ENCODE measurements around the gene FBXL2. TPM values are rescaled to one million over a fixed set of nuclear protein-coding genes. Genes with fewer than 3 reads are reported as not detected.

The FBXL2 gene
- total RNA-seq, 2 experiments from 2014 or later: not detected

GRCh38 chr3:33260104-33260503, 17.1 kb upstream of the FBXL2 start:
- Mint-ChIP-seq H3K9me3 (no peaks in the 10 kb centered on the region), H3K27me3 (peaks cover 8% of the 10 kb centered on the region), H3K4me1 (ENCODE audit: low read depth) (no peaks in the 10 kb centered on the region), H3K27ac (no peak overlapping the region), H3K36me3 (no peaks in the 10 kb centered on the region), H3K4me3 (no peak overlapping the region)
- POLR2A ChIA-PET: no interaction called here
- DNase-seq: no peak
- CTCF ChIA-PET: no interaction called here
- intact Hi-C loops (cut with micrococcal nuclease): no loop called here

GRCh38 chr3:33269385-33269784, 7.9 kb upstream of the FBXL2 start:
- ChIA-PET POLR2A (no interaction called here), CTCF (no interaction called here)
- no peaks in the 10 kb centered on the region for H3K4me1 Mint-ChIP-seq (ENCODE audit: low read depth)
- H3K27me3 Mint-ChIP-seq: peaks cover 20% of the 10 kb centered on the region
- no peak overlapping the region for H3K27ac Mint-ChIP-seq
- H3K9me3 Mint-ChIP-seq: no peaks in the 10 kb centered on the region
- H3K4me3 Mint-ChIP-seq: no peak overlapping the region
- intact Hi-C loops (cut with micrococcal nuclease): no loop called here
- peaks cover 3% of the 10 kb centered on the region for H3K36me3 Mint-ChIP-seq
- no peak for DNase-seq

- H3K4me3 Mint-ChIP-seq: no peak overlapping the region
- H3K27ac Mint-ChIP-seq: no peak overlapping the region
- peaks cover under 1% of the 10 kb centered on the region for H3K36me3 Mint-ChIP-seq
- ChIA-PET CTCF (no interaction called here), POLR2A (no interaction called here)
- H3K9me3 Mint-ChIP-seq: no peaks in the 10 kb centered on the region
- peaks cover 18% of the 10 kb centered on the region for H3K27me3 Mint-ChIP-seq
- DNase-seq: no peak
- intact Hi-C loops (cut with micrococcal nuclease): no loop called here
- H3K4me1 Mint-ChIP-seq (ENCODE audit: low read depth): no peaks in the 10 kb centered on the region
These were observed 5.9 kb upstream of the FBXL2 start for GRCh38 chr3:33271324-33271723.

GRCh38 chr3:33273628-33274027, 3.6 kb upstream of the FBXL2 start:
- no peaks in the 10 kb centered on the region for H3K36me3 Mint-ChIP-seq
- peaks cover 24% of the 10 kb centered on the region for H3K27me3 Mint-ChIP-seq
- intact Hi-C loops (cut with micrococcal nuclease): no loop called here
- no peaks in the 10 kb centered on the region for H3K9me3 Mint-ChIP-seq
- no peak overlapping the region for H3K4me3 Mint-ChIP-seq
- H3K27ac Mint-ChIP-seq: no peak overlapping the region
- ChIA-PET CTCF (interaction anchor here (1.4 kb wide), 1 partner anchor 99 kb away, joined by 4 read pairs; no protein-coding TSS in a partner anchor), POLR2A (no interaction called here)
- peaks cover 7% of the 10 kb centered on the region for H3K4me1 Mint-ChIP-seq (ENCODE audit: low read depth)
- no peak for DNase-seq

- no peak overlapping the region for H3K27ac Mint-ChIP-seq
These were observed 921 bp downstream of the FBXL2 start for GRCh38 chr3:33278163-33278562.

GRCh38 chr3:33287672-33288282, 10.5 kb downstream of the FBXL2 start:
- Mint-ChIP-seq H3K4me3 (no peak overlapping the region), H3K9me3 (peaks cover 5% of the 10 kb centered on the region), H3K4me1 (ENCODE audit: low read depth) (no peaks in the 10 kb centered on the region), H3K36me3 (peaks cover 3% of the 10 kb centered on the region), H3K27ac (no peak overlapping the region), H3K27me3 (peaks cover 33% of the 10 kb centered on the region)
- intact Hi-C loops (cut with micrococcal nuclease): no loop called here
- ChIA-PET CTCF (no interaction called here), POLR2A (interaction anchor here (0.6 kb wide), 1 partner anchor 1072 kb away, joined by 3 read pairs; no protein-coding TSS in a partner anchor)
- no peak for DNase-seq

More at GRCh38 chr3:33278163-33278562, 921 bp downstream of the FBXL2 start:
- ChIA-PET POLR2A (no interaction called here), CTCF (interaction anchor here (0.7 kb wide), 1 partner anchor 94 kb away, joined by 3 read pairs; no protein-coding TSS in a partner anchor)
- Mint-ChIP-seq H3K4me1 (ENCODE audit: low read depth) (peaks cover 7% of the 10 kb centered on the region), H3K9me3 (no peaks in the 10 kb centered on the region), H3K4me3 (no peak overlapping the region), H3K27me3 (peaks cover 26% of the 10 kb centered on the region), H3K36me3 (no peaks in the 10 kb centered on the region)
- no peak for DNase-seq
- intact Hi-C loops (cut with micrococcal nuclease): no loop called here

GRCh38 chr3:33299395-33300081, 22.3 kb downstream of the FBXL2 start:
- H3K36me3 Mint-ChIP-seq: no peaks in the 10 kb centered on the region
- no peaks in the 10 kb centered on the region for H3K27me3 Mint-ChIP-seq
- intact Hi-C loops (cut with micrococcal nuclease): no loop called here
- ChIA-PET POLR2A (no interaction called here), CTCF (no interaction called here)
- H3K9me3 Mint-ChIP-seq: no peaks in the 10 kb centered on the region
- H3K27ac Mint-ChIP-seq: no peak overlapping the region
- no peak overlapping the region for H3K4me3 Mint-ChIP-seq
- no peaks in the 10 kb centered on the region for H3K4me1 Mint-ChIP-seq (ENCODE audit: low read depth)
- DNase-seq: no peak

- DNase-seq: no peak
- Mint-ChIP-seq H3K9me3 (peaks cover 10% of the 10 kb centered on the region), H3K4me3 (no peak overlapping the region), H3K27me3 (peaks cover 7% of the 10 kb centered on the region), H3K36me3 (peaks cover 4% of the 10 kb centered on the region), H3K4me1 (ENCODE audit: low read depth) (no peaks in the 10 kb centered on the region), H3K27ac (no peak overlapping the region)
- intact Hi-C loops (cut with micrococcal nuclease): no loop called here
- ChIA-PET CTCF (no interaction called here), POLR2A (no interaction called here)
These were observed 35.1 kb downstream of the FBXL2 start for GRCh38 chr3:33312361-33312760.

GRCh38 chr3:33313331-33313730, 36.1 kb downstream of the FBXL2 start:
- intact Hi-C loops (cut with micrococcal nuclease): no loop called here
- Mint-ChIP-seq H3K4me3 (no peak overlapping the region), H3K4me1 (ENCODE audit: low read depth) (no peaks in the 10 kb centered on the region), H3K27me3 (peaks cover 12% of the 10 kb centered on the region), H3K27ac (no peak overlapping the region), H3K36me3 (peaks cover 4% of the 10 kb centered on the region), H3K9me3 (peaks cover 10% of the 10 kb centered on the region)
- DNase-seq: no peak
- ChIA-PET CTCF (no interaction called here), POLR2A (no interaction called here)

- no peaks in the 10 kb centered on the region for H3K4me1 Mint-ChIP-seq (ENCODE audit: low read depth)
- POLR2A ChIA-PET: no interaction called here
- H3K27me3 Mint-ChIP-seq: peaks cover 14% of the 10 kb centered on the region
- intact Hi-C loops (cut with micrococcal nuclease): no loop called here
- H3K36me3 Mint-ChIP-seq: peaks cover 4% of the 10 kb centered on the region
- H3K4me3 Mint-ChIP-seq: no peak overlapping the region
- H3K9me3 Mint-ChIP-seq: peaks cover 10% of the 10 kb centered on the region
- CTCF ChIA-PET: no interaction called here
- no peak for DNase-seq
- H3K27ac Mint-ChIP-seq: no peak overlapping the region
These were observed 37.8 kb downstream of the FBXL2 start for GRCh38 chr3:33314993-33315392.

- ChIA-PET CTCF (no interaction called here), POLR2A (no interaction called here)
- intact Hi-C loops (cut with micrococcal nuclease): no loop called here
- H3K4me3 Mint-ChIP-seq: no peak overlapping the region
- peaks cover 14% of the 10 kb centered on the region for H3K27me3 Mint-ChIP-seq
- no peak overlapping the region for H3K27ac Mint-ChIP-seq
- H3K9me3 Mint-ChIP-seq: peaks cover 9% of the 10 kb centered on the region
- H3K4me1 Mint-ChIP-seq (ENCODE audit: low read depth): no peaks in the 10 kb centered on the region
- H3K36me3 Mint-ChIP-seq: peaks cover 4% of the 10 kb centered on the region
- DNase-seq: no peak
These were observed 38.6 kb downstream of the FBXL2 start for GRCh38 chr3:33315826-33316225.

- Mint-ChIP-seq H3K9me3 (no peaks in the 10 kb centered on the region), H3K27me3 (peaks cover 19% of the 10 kb centered on the region), H3K4me3 (no peak overlapping the region), H3K4me1 (ENCODE audit: low read depth) (no peaks in the 10 kb centered on the region), H3K27ac (no peak overlapping the region), H3K36me3 (no peaks in the 10 kb centered on the region)
- intact Hi-C loops (cut with micrococcal nuclease): no loop called here
- CTCF ChIA-PET: interaction anchor here (1.8 kb wide), 1 partner anchor 187 kb away, joined by 4 read pairs; no protein-coding TSS in a partner anchor
- POLR2A ChIA-PET: no interaction called here
- no peak for DNase-seq
These were observed 40.9 kb downstream of the FBXL2 start for GRCh38 chr3:33317963-33318709.
